Common myeloid progenitor, CD34-positive (primary cell): ENCODE results near the gene CASP6.

ENCODE experiments used
- CTCF ChIA-PET: fragments of 350-600 bp; sonication (Branson Sonifier 250); formaldehyde crosslinking; loops from one replicate; lab custom pipeline; 2021; ENCODE audit warnings: antibody characterized with exemption; lab: Charles Lee
- POLR2A ChIA-PET: fragments of 350-600 bp; sonication (Branson Sonifier 250); formaldehyde crosslinking; loops from one replicate; lab custom pipeline; 2021; ENCODE audit warnings: antibody characterized with exemption; lab: Charles Lee
- DNase-seq, 3 donors: peaks; one replicate each; pipeline versions ENCODE4 v3.0.0 to v3.0.0-alpha.2; 2013
- H3K27ac ChIP-seq, 2 experiments: 1 replicate in 1 of 2; 2 replicates in 1 of 2; pipeline ENCODE4 v1.7.0; 2013; ENCODE audit warnings: inconsistent platforms in 2 of 2, low read length in 2 of 2, mild to moderate bottlenecking in 2 of 2, low read depth in 1 of 2, moderate library complexity in 1 of 2; ENCODE audit not compliant: severe bottlenecking in 2 of 2, insufficient read depth in 1 of 2, poor library complexity in 1 of 2
- H3K27me3 ChIP-seq, 5 experiments: replicated peaks in 2 of 5; 1 replicate in 3 of 5; 2 replicates in 2 of 5; pipeline versions ENCODE4 v1.6.1 to v1.7.0; 2013; ENCODE audit warnings: low read length in 4 of 5, mild to moderate bottlenecking in 2 of 5, moderate library complexity in 2 of 5, inconsistent platforms in 1 of 5; ENCODE audit not compliant: insufficient read depth in 5 of 5, control insufficient read depth in 4 of 5
- H3K36me3 ChIP-seq, 4 experiments: 1 replicate in 2 of 4; 2 replicates in 2 of 4; pipeline versions ENCODE4 v1.6.1 to v1.7.0; 2013; ENCODE audit warnings: low read length in 3 of 4, control low read depth in 1 of 4, mild to moderate bottlenecking in 1 of 4; ENCODE audit not compliant: control insufficient read depth in 4 of 4, insufficient read depth in 4 of 4
- H3K4me1 ChIP-seq, 4 experiments: 1 replicate in 3 of 4; 2 replicates in 1 of 4; pipeline versions ENCODE4 v1.6.1 to v1.7.1; 2013; ENCODE audit warnings: low read length in 3 of 4, mild to moderate bottlenecking in 3 of 4, control low read depth in 1 of 4, inconsistent platforms in 1 of 4, moderate library complexity in 1 of 4; ENCODE audit not compliant: control insufficient read depth in 4 of 4, insufficient read depth in 4 of 4; ENCODE audit errors: control extremely low read depth in 1 of 4
- H3K4me3 ChIP-seq, 7 experiments: 1 replicate in 4 of 7; 2 replicates in 3 of 7; pipeline versions ENCODE4 v1.5.1 to v1.7.0; 2013; ENCODE audit warnings: mild to moderate bottlenecking in 7 of 7, low read length in 6 of 7, moderate library complexity in 6 of 7, inconsistent platforms in 2 of 7, low read depth in 2 of 7, control low read depth in 1 of 7; ENCODE audit not compliant: insufficient read depth in 4 of 7, control insufficient read depth in 1 of 7; ENCODE audit errors: extremely low read depth in 1 of 7
- H3K9me3 ChIP-seq, 5 experiments: 1 replicate in 4 of 5; 2 replicates in 1 of 5; pipeline versions ENCODE4 v1.6.1 to v1.7.1; 2013; ENCODE audit warnings: low read length in 4 of 5, mild to moderate bottlenecking in 2 of 5, inconsistent platforms in 1 of 5, low read depth in 1 of 5, moderate library complexity in 1 of 5; ENCODE audit not compliant: control insufficient read depth in 4 of 5, insufficient read depth in 2 of 5; ENCODE audit errors: control extremely low read depth in 1 of 5
- WGBS: methylation state at CpG from one replicate; pipeline ENCODE4 v1.1.5; 2013; ENCODE audit not compliant: insufficient coverage; 5-methylcytosine and 5-hydroxymethylcytosine counted together

CASP6 gene

DNA sequence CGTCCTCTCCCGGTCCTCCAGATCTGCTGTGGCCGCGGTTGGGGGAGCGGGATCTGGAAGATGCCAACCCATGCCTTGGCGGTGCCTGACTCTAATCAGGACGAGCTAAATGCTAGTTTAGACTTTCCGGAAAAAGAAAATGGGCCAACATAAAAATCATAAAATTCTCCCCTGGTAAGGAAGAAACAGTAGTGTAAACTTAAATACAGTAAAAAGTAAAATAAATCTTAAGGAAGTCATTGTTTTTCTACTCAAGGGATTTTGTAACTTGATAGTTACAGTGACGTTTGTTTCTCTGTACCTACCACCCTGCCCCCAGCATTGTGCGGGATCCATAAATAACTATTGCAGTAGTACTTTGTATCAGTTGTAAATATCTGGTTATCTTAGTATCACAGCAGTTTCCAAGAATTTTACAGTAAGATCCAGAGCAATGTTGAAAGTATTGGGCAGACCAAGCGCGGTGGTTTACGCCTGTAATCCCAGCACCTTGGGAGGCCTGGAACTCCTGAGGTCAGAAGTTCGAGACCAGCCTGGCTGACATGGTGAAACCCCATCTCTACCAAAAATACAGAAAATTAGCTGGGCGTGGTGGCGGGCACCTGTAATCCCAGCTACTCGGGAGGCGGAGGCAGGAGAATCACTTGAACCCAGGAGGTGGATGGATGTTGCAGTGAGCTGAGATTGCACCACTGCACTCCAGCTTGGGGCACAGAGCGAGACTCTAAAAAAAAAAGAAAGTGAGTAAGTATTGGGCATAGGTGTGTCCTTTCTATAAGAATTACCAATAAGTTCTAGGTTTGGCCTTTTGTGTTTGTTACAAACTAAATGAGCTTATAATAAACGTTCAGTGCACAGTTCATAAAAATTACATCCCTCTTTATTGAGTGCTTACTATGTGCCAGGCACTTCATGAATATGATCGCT lies 27.6 kb upstream of the CASP6 start:
- CTCF ChIA-PET: interaction anchor here (1.0 to 1.7 kb wide), 5 partner anchors 10 to 131 kb away, joined by 3 to 6 read pairs (median 4); partner anchors contain the start of gene CASP6
- 53% methylated on average over 9 of the region's 21 CpGs for WGBS
- H3K27ac ChIP-seq: peak overlapping the region in 1 of 2 experiments; percentile 64
- H3K4me1 ChIP-seq: peaks cover 3 to 26% (median 19%) of the 10 kb centered on the region in 4 experiments
- H3K27me3 ChIP-seq: no peaks in the 10 kb centered on the region
- POLR2A ChIA-PET: interaction anchor here (0.5 to 1.3 kb wide), 5 partner anchors 17 to 1110 kb away, joined by 3 to 5 read pairs (median 4); partner anchors contain the start of genes GAR1 and RPL34
- H3K9me3 ChIP-seq: no peaks in the 10 kb centered on the region
- H3K4me3 ChIP-seq: peak overlapping the region; percentile 75 to 95 (median 84)
- no peak for DNase-seq
- H3K36me3 ChIP-seq: no peaks in the 10 kb centered on the region

DNA sequence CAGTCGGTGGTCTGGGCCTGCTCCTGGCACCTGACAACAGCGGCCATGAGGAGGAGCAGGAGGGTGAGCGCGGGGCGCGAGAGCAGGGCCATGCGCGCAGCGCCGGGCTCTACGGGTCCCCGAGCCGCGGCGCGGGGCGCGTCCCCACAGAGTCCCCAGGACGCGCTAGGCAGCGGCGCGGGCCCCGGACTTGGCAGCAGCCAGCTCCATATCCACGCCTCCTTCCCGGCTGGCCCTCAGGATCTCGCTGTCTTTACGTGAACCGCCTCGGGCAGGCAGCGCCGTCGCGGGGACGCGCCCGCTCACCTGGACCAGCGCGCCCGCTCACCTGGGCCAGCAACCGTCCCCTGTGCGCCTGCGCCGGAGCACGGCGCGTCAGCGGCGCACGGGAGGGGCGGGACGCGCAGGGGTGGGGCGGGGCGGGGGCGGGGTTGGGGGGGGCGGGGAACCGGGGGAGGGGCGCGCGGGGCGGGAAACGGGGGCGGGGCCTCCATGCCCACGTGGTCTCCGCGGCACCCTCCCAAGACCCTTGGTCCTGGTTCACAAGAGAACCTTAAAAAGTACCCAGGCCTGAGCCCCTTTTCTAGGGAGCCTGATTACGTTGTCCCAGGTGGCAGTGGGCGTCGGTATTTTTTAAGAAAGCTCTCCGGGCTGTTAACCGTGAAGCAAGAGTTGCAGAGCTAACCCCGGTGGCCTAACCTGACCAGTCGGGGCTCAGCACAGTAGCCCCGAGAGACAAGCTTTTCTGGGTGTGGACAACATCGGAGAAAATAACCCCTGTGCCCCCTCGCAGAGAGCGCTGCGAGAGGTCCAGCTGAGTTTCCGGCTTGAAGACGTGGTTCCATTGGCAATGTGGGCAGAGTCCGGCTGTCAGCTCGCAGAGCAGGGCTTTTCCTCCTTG lies 26.7 kb upstream of the CASP6 start, which contains the start of gene PLA2G12A:
TSS of gene PLA2G12A (minus strand) at position 353 of the 901 bp plus-strand sequence. CDS start at position 92, 261 bp downstream.
- peak; percentile 75 to 89 (median 84) for DNase-seq
- under 1% methylated on average over 42 of the region's 83 CpGs for WGBS
- Histone ChIP-seq H3K4me1 (peaks cover 3 to 26% (median 19%) of the 10 kb centered on the region in 4 experiments), H3K36me3 (no peaks in the 10 kb centered on the region), H3K27me3 (no peaks in the 10 kb centered on the region), H3K4me3 (peak within 1 kb of the TSS; percentile 76 to 95 (median 88)), H3K9me3 (no peaks in the 10 kb centered on the region), H3K27ac (peak within 1 kb of the TSS in 1 of 2 experiments; percentile 67)
- CTCF ChIA-PET: interaction anchor here (1.0 to 1.7 kb wide), 4 partner anchors 25 to 132 kb away, joined by 3 to 6 read pairs (median 4); no protein-coding TSS in a partner anchor
- POLR2A ChIA-PET: interaction anchor here (0.5 to 1.3 kb wide), 3 partner anchors 28 to 85 kb away, joined by 3 to 5 read pairs (median 4); partner anchors contain the start of gene GAR1

DNA sequence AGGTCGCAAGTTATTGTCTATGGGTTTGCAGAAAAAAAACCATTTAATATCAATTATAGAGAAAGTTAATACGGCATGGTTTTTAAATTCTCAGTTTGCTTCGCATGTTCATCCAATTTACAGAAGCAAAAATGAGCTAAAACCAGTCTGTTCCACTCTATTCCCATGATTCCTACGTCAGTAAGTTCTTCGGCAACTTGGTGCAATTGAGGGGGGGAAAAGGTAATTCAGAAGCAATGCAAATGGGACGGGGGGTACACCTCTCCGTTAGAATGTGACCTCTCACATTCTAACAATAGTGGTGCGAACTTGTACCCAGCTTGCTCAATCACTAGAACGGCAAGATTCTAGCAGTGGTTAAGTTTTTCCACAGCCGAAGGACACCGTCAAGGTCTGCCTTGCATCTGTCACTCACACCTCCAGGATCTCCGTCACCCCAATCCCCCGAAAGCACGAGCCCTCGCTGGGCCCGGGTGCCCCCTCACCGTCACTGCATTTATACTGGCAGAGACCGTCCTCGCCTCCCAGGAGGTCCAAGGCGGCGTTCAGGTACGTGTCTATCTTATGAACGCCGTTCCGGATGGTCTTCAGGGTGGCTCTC lies 26.0 kb upstream of the CASP6 start:
- Histone ChIP-seq H3K4me1 (peaks cover 3 to 31% (median 19%) of the 10 kb centered on the region in 4 experiments), H3K27ac (peak overlapping the region in 1 of 2 experiments; percentile 67), H3K9me3 (no peaks in the 10 kb centered on the region), H3K36me3 (no peaks in the 10 kb centered on the region), H3K27me3 (no peaks in the 10 kb centered on the region), H3K4me3 (peak overlapping the region; percentile 67 to 95 (median 79))
- WGBS: 0% methylated on average over 19 of the region's 25 CpGs
- POLR2A ChIA-PET: interaction anchor here (0.6 to 1.3 kb wide), 3 partner anchors 29 to 991 kb away, joined by 3 to 4 read pairs (median 3); partner anchors contain the start of gene GAR1
- DNase-seq: peak; percentile 18 to 65 (median 51)
- CTCF ChIA-PET: interaction anchor here (0.7 to 1.4 kb wide), 2 partner anchors 25 to 97 kb away, joined by 4 to 5 read pairs; no protein-coding TSS in a partner anchor

DNA sequence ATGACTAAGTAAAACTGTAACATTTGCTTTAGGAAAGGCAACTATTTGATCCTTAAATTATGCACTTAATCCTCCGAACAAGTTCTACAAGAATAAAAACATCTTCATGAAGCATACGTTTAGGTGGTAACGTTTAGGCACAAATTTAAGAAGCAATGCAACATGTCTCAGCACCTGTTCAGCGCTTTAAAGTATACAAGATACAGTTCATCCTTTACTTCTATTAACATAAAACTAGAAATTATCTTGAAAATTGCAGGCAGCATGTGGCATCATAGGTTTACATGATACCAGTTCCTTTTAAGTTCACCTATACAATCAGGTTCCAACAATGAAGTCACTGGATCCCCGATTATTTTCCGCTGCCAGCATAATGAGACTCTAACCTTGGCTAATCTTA lies 25.1 kb upstream of the CASP6 start:
- peak overlapping the region in 1 of 2 experiments; percentile 41 for H3K27ac ChIP-seq
- no peaks in the 10 kb centered on the region for H3K36me3 ChIP-seq
- CTCF ChIA-PET: no interaction called here
- H3K4me3 ChIP-seq: peak overlapping the region in 4 of 7 experiments; percentile 78 to 95 (median 84)
- no peaks in the 10 kb centered on the region for H3K9me3 ChIP-seq
- WGBS: 100% methylated on average over 4 of the region's 6 CpGs
- POLR2A ChIA-PET: interaction anchor here (0.6 kb wide), 1 partner anchor 990 kb away, joined by 3 read pairs; no protein-coding TSS in a partner anchor
- H3K4me1 ChIP-seq: peaks cover 3 to 31% (median 19%) of the 10 kb centered on the region in 4 experiments
- H3K27me3 ChIP-seq: no peaks in the 10 kb centered on the region
- DNase-seq: no peak

DNA sequence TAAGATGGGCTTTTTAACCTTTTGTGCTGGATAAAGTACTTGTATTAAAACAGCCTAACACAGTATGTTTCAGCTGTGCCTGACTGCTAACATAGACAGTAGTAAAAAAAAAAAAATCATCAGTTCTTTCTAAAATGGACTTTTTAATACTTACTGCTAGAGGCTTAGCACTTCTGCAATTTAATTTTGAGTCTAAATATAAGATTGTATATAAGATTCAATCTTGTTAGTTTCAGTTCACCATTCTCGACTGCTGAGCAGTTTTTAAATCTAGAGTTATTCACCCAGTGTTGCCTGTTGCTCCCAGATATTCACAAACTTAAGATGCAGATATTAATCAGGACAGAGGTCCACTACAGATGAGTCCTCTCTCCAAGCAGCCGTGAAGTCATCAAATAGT lies 19.9 kb upstream of the CASP6 start:
- WGBS: 83% methylated on average over 1 of the region's 2 CpGs
- peaks cover 0 to 8% (median 2%) of the 10 kb centered on the region in 4 experiments for H3K4me1 ChIP-seq
- DNase-seq: no peak
- H3K4me3 ChIP-seq: no peak overlapping the region
- ChIA-PET CTCF (interaction anchor here (0.9 kb wide), 1 partner anchor 19 kb away, joined by 3 read pairs; no protein-coding TSS in a partner anchor), POLR2A (no interaction called here)
- no peaks in the 10 kb centered on the region for H3K27me3 ChIP-seq
- peaks cover 0 to 4% (median 0%) of the 10 kb centered on the region in 4 experiments for H3K36me3 ChIP-seq
- peaks cover 0 to 6% (median 0%) of the 10 kb centered on the region in 5 experiments for H3K9me3 ChIP-seq
- no peak overlapping the region for H3K27ac ChIP-seq

DNA sequence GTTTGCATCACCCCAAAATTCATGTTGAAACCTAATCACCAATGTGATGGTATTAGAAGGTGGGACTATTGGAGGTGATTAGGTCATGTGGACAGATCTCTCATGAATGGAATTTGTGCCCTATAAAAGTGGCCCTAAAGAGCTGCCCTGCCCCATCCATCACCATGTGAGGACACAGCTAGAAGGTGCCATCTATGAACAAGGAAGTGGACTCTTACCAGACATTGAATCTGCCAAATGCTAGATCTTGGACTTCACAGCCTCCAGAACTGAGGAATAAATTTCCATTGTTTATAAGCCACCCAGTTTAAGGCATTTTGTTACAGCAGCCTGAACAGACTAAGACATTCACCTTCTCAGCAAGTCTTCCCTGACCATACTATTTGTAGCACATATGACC lies 19.1 kb upstream of the CASP6 start:
- CTCF ChIA-PET: no interaction called here

More for the DNA sequence above, 19.1 kb upstream of the CASP6 start:
- H3K4me1 ChIP-seq: peaks cover 0 to 4% (median 0%) of the 10 kb centered on the region in 4 experiments
- H3K9me3 ChIP-seq: peaks cover 0 to 6% (median 0%) of the 10 kb centered on the region in 5 experiments
- no peak overlapping the region for H3K4me3 ChIP-seq
- DNase-seq: no peak
- peaks cover 0 to 4% (median 3%) of the 10 kb centered on the region in 4 experiments for H3K36me3 ChIP-seq
- no peak overlapping the region for H3K27ac ChIP-seq
- no peaks in the 10 kb centered on the region for H3K27me3 ChIP-seq
- POLR2A ChIA-PET: no interaction called here
